Choroid plexus epithelial cell (primary cell): Measurements from ENCODE around the gene MVK.
A peak's percentile ranks its signal among the peaks of the same experiment; 100 is the strongest.

Source experiments
- DNase-seq: peaks from one replicate; pipeline ENCODE4 v3.0.0-alpha.2; 2010; ENCODE audit warnings: low read depth
- H3K4me3 ChIP-seq: 2 replicates; pipeline ENCODE4 v1.5.1; 2011; ENCODE audit warnings: low read depth, mild to moderate bottlenecking, control low read depth, low read length, moderate library complexity
- TF ChIP-seq, protein P1 (sequence below): conservative IDR thresholded peaks from 2 replicates; pipeline ENCODE4 v1.5.1; 2011; ENCODE audit warnings: low read depth, mild to moderate bottlenecking, control low read depth, inconsistent platforms, low read length, moderate library complexity

The MVK gene

DNA sequence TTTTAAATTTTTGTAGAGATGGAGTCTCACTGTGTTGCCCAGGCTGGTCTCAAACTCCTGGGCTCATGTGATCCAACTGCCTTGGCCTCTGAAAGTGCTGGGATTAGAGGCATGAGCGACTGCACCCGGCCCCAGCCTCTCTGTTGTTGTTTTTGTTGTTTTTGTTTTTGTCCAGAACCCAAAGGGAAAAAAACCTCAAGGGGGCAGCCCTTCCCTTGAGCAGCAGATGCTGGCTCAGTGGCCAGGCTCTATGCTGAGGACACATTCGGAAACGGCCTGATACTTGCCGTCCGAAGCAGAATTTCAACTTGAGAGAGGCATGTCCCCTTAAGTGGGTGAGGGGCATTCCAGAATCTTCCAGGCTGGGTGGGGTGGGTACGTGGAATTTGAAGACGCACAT, 6.7 kb downstream of the MVK start:
- TF ChIP-seq, protein P1, sequence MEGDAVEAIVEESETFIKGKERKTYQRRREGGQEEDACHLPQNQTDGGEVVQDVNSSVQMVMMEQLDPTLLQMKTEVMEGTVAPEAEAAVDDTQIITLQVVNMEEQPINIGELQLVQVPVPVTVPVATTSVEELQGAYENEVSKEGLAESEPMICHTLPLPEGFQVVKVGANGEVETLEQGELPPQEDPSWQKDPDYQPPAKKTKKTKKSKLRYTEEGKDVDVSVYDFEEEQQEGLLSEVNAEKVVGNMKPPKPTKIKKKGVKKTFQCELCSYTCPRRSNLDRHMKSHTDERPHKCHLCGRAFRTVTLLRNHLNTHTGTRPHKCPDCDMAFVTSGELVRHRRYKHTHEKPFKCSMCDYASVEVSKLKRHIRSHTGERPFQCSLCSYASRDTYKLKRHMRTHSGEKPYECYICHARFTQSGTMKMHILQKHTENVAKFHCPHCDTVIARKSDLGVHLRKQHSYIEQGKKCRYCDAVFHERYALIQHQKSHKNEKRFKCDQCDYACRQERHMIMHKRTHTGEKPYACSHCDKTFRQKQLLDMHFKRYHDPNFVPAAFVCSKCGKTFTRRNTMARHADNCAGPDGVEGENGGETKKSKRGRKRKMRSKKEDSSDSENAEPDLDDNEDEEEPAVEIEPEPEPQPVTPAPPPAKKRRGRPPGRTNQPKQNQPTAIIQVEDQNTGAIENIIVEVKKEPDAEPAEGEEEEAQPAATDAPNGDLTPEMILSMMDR = no peak
- no peak overlapping the region for H3K4me3 ChIP-seq
- no peak for DNase-seq

DNA sequence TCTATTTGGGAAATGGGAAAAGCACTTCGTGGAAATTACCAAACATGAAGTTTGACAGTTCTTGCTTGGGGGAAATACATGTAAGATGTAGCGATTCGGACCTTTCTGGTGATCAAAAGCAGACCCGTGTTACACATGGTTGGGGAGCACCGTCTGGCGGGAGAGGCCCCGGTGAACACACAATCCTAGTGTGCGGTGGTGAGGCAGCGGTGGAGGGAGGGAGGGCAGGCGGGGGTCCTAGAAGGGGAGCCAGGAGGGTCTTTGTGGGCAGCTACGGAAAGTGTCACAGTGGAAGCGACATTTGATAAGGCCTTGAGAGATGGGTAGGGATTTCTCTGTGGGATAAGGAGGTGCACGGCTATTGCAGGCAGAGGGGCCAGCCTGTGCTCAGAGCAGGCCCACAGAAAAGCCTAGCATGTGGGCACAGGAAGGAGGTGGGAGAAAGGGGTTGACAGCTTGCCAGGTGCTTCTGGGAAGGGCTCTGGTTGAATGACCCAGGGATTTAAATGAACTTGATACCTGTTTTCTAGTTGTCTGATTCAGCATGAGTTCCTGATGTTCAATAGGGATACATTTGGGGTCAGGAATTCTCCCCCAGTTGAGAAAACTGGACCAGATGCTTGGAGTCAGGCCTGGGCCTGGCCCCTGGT, 7.2 kb downstream of the MVK start:
- TF ChIP-seq, protein P1 = no peak
- no peak for DNase-seq
- H3K4me3 ChIP-seq = no peak overlapping the region

DNA sequence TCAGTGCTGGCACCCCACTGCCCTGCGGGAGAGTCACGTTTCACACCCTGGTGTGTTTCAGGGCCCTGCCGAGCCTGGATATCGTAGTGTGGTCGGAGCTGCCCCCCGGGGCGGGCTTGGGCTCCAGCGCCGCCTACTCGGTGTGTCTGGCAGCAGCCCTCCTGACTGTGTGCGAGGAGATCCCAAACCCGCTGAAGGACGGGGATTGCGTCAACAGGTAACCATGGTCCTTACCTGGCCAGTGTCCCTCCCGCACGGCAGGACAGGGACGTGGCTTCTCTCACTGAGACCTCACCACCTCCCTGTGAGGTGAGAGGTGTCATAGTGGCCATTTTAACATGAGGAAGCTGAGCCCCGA, 7.7 kb downstream of the MVK start:
- DNase-seq = no peak
- TF ChIP-seq, protein P1 = no peak
- H3K4me3 ChIP-seq = no peak overlapping the region

DNA sequence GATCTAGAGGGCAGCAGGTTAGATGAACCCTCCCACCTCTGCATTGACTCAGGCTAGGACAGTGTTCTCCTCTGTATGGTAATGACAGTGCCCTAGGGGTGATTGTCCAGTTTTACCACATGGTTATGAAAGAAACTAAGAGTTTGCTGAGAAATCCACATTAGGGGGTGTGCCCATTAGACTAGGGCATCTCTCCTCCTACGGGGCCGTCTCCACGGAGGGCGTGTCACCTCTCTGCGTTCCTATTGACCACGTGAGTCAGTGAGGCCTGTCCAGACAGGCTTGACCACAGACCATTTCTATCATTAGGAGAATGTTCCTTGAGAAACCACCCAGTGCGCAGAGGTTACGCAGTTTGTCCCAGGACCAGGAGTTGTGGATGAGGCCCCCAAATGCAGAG, 8.3 kb downstream of the MVK start:
- TF ChIP-seq, protein P1 = no peak
- H3K4me3 ChIP-seq = no peak overlapping the region
- peak; percentile 72 for DNase-seq

DNA sequence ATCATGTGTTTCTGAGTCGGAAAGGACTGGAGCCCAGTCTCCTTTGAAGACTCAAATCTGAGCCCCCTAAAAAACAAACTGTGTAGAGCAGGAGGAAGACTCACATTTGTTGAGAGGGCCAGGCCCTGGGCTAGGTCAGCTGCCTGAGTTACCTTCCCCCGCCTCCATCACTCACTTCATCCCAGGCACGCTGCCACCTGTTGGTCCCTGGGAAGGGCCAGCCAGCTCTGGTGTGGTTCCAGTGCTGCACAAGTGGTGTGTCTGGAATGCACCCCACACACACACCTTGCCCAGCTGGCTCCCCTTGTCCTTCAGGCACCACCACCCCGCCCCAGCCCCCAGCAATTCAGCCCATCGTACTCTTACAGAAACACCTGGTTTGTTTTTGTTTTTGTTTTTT, 9.0 kb downstream of the MVK start:
- DNase-seq = no peak
- TF ChIP-seq, protein P1 = no peak
- H3K4me3 ChIP-seq = no peak overlapping the region

DNA sequence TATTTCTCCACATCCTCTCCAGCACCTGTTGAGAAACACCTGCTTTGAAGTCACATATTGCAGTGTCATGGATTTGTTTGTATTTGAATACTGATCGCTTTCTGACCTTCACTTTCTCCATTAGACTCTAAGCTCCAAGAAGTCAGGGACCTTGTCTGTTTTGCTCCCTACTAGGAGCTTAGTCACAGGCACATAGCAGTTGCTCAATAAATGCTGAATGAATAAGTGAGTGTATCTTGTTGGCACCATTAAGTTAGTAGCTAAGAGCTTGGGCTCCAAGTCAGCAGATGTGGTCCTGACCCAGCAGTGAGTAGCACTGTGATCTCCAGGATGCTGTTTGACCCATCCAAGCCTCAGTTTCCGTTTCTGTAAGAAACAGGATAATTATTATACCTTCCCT, 10.1 kb downstream of the MVK start:
- H3K4me3 ChIP-seq = no peak overlapping the region
- no peak for DNase-seq
- TF ChIP-seq, protein P1 = no peak
